CD4-positive, alpha-beta T cell treated with Interleukin-6 for 4 hours (primary cell): Measurements from ENCODE around the gene TMEM132A.
A peak's percentile ranks its signal among the peaks of the same experiment; 100 is the strongest.
"Not testable (repeated sequence)": the region's sequence is repeated elsewhere in the genome, so short reads cannot be mapped to it uniquely, and the experiment has no call there.

Source experiments
- DNase-seq: peaks from one replicate; pipeline ENCODE4 v3.0.0-alpha.2; 2020; ENCODE audit warnings: mixed read lengths

Gene TMEM132A

DNA sequence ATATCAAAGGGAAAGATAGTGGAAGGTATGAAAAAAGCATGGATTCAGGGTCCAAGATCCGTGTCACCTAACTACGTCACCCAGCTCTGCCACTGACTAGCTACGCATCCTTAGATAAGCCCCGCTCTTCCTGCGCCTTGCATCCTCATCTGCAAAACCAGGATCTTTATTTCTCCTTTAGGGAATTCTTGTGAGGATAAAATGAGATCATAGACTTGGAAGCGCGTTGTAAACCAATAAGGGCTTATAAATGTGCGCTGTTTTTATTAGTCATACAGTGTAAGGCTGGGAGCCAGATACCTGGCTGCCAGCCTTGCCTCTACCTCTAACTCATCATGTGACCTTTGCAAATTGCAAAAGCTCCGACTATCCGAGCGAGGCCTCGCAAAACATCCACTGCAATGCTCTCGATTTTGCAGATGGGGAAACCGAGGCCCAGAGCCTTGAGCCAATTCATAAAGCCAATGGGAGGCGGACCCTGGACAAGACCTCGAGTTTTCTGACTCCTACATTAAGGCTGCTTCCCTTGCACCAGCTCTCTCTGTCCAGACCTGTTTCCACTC, 18.6 kb upstream of the TMEM132A start:
- DNase-seq, result peak; percentile 50

DNA sequence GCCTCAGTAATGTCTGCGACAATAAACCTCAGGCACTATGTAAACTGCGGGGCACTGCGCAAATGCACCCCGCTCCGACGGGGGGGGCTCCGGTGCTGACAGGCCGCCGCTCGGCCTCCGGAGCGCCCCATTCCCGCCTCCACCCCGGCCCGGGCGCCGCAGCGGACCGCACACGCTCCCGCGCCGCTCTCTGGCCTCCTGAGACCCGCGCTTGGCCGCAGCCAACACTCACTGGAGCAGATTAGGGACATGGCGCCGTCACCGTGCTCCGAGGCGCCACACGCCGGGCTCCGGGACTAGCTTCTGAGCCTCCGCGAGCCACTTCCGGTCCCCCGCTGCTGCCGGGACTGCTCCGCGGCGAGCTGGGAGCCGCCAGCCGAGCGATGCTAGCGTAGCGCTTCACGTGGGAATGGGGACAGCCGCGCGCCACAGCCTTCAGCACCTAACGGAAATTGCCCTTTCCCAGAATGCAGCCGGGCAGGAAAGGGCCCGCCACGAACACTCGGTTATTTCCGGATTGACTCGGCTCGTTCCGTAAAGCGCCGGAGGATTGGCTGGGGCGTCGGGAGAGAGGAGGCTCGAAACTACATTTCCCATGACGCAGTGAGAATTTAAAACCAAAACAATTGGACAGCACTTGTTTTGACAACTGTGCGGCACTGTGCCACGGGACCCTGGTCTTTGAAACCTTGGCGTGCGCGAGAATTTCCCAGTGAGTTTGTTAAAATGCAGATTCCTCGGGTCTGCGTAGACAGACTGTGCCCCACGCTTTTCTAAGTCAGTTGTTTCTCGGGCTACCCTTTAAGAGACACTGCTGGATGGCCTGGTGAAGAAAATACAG, 17.9 kb upstream of the TMEM132A start, which contains the start of gene PRPF19:
Gene PRPF19 (minus strand): TSS at position 454 of the 841 bp plus-strand sequence. CDS start 203 bp downstream, at position 251.
- peak; percentile 97 for DNase-seq

DNA sequence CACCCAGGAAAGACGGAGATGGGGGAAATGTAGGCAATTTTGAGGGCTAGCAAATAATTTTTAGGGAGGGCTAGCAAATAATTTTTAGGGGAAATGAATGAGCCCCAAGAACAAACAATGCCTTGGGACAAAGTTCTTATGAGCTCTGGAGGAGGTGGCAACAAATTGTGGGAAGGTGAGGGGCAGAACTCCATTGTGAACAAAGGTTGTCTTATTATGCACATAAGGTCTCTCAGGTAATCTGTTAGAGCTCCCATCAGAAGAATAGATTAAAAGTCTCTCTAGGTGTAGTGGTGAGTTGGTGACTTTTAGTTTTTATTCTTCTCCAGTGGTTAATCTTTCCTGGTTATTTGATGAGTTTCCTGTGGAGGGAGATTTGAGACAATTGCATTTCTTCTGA, 15.5 kb upstream of the TMEM132A start:
- DNase-seq, result no peak

DNA sequence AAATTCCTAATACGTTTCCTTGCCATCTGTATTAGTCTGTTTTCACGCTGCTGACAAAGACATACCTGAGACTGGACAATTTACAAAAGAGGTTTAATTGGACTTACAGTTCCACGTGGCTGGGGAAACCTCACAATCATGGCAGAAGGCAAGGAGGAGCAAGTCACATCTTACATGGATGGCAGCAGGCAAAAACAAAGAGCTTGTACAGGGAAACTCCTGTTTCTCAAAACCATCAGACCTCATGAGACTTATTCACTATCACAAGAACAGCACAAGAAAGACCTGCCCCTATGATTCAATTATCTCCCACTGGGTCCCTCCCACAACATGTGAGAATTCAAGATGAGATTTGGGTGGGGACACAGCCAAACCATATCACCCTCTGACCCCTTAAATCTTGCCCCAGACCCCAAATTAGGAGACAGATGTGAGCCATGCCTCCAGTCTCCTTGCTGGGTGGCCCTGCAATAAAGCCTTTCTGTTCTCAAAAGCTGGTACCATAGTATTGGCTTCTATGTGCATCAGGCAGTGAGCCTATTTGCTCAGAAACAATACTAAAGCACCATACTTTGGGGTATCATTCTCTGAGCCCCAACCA, 14.5 kb upstream of the TMEM132A start:
- DNase-seq, result not testable (repeated sequence)

DNA sequence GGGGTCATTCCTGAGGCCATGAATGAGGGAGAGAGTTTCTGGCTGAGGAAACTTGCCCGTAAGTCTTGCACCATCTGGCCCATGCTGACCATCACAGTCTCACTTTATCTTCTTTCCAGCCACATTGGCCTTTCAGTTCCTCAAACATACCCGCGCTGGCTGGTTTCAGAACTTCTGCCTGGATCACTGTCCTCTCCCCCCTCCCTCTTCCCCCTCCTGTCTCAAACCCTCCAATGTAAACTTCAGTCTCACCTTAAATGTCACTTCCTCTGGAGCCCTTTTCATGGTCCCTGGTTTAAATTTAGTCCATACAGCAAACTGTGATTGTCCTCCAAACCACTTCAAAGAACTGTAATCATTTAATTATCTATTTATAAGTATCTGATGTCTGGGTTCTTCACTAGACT, 14.0 kb upstream of the TMEM132A start:
- DNase-seq, result no peak

DNA sequence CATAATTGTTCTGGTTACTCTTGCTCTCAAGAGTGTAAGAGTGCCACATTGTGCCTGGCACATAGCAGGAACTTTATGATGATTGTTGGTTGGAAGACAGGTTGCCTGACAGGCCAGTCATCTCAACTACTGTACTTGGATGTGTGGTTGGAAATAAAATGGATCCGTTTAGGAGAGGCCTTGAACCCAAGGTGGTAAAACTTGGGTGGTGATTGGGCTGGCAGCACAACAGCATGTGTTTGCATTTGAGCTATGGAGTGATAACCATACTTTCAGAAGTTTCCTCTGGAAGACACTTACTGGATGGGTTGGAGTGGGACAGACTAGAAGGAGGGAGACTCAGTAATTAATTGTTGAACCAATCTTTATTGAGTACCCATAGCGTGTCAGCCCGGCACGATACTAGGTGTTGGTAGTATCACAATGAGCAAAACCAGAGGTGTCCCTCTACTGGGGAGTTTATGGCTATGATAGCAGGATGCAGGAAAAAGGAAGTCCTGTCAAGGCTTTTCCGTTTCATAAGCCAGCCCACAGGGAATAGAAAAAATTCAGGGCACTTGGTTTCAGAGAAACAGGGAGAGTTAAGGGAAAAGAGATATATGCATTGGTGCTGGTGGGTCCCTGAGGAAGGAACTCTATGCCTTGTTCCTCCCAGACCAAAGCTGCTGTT, 13.4 kb upstream of the TMEM132A start:
- DNase-seq, result no peak

DNA sequence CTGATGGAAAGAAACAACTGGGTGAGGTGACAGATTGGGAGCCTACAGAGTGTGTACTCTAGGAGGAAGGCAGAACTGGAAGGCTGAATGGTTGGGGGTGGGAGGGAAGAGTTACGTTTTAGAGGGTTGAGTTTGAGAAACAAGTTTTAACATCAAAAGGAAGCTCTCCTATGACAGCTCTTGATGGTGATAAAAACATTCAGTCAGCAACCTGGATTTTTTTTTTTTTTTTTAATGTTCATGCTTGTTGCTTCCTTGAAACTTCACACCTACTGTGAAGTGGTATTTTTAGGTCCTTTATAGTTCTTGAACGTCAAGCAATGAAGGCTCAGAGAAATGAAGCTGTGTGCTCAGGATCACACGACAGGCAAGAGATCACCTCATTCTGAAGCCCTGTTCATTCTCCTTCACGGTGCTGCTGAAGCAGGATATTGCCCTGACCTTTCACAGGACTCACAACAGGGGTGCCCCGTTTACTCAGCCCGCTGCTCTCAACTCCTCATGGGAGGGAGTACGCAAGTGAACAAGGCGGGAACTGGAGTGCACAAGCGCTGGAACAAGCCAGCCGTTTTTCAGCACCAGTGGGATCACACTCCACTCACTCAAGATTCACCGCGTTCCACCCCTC, 11.9 kb upstream of the TMEM132A start:
- peak; percentile 41 for DNase-seq

DNA sequence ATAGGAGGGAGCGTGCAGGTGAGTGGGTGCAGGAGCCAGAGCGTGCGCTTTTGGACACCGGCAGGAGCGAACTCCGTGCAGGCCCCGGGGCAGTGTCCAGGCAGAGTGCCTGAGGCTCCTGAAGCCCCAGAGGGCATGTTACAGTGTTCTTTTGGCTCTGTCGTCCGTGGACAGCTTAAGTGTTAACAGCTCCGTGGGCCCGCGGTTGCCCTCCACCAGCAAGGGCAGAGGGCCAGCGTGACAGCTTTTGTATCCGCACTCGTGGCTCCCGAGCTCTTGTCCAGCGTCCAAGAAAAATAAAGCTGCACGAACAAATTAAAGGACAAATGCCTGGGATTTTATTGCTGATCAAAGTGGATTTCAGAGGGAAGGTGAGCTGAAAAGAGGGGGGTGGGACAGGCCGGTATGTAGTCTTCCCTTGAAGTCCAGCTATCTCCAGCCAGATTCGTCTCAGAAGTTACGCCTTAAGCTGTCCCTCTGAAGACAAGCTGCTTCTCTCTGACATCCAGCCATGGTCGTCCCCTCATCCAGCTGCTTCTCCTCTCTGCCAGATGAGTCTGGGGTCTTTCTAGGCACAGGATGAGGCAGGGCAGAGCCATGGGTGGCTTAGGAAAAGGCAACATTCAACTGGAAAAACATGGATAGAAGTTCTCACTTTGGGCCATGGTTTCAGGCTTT, 11.3 kb upstream of the TMEM132A start:
- no peak for DNase-seq

DNA sequence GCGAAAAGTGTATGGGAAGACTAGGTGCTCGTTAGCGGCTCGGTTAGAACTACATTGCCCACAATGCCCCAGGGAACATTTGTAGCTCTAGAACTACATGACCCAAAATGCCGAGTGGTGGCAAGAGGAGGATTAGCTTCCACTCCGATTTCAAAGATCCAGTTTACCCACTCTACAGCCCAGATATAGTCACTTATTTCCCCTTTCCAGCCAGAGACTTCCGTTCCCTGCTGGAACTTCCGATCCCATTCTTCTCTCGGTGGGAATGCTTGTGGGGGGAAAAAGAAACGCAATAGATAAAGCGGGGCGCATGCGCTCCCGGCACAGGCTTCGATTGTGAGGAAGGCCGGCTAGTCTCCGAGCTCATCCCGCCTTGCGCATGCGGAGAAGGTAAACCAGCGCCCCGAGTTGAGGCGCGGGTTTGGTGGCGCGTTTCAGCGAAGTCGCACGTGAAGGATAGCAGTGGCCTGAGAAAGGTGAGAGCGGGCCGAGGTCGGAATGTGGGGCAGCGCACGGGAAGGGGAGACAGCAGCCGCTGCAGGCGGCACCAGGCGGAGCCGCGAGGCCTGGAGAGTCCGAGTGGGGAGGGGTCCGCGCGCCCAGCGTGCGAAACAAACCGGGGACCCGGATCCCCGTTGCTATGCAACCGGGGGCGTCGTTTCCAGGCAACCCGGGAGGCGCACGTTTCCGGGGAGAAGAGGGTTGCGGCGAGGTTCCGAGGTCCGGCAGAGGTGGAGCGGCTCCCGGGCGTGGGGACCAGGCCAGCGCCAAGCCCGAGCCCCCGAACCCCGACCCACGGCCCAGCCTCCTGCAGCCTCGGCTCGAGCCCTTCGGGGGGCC, 10.2 kb upstream of the TMEM132A start, which contains the start of gene TMEM109:
Gene TMEM109 (plus strand): TSS at position 366 of the 840 bp plus-strand sequence. CDS start 5,536 bp downstream, outside the sequence.
- DNase-seq, result peak; percentile 92

DNA sequence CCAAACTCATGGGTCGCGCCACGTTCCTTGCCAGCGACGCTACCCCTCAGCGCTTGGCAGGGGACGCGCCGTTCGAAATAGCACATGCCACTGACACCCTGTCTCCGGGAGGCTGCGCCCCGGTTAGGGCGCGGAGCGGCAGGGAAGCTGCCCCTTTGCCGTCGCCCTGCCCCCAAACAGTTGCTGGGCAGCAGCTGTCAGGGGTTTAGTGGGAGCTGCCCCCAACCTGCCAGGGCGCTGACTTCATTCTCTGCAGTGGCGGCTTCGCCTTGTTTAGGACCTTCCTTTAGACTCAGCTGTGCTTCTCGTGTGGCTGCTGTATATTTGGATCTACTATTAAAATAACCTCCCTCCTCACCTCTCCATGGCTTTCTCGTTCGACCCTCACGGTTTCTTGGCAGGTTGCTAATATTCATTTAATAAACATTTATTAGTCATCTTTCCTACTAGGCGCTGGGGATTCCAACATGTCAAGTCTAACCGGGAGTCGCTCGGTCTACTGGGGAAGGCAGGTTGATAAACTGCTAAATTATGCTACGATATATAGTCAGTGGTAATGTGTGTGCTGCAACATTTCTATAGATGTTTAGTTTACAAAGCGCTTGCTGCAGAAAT, 9.5 kb upstream of the TMEM132A start:
- DNase-seq, result peak; percentile 46

DNA sequence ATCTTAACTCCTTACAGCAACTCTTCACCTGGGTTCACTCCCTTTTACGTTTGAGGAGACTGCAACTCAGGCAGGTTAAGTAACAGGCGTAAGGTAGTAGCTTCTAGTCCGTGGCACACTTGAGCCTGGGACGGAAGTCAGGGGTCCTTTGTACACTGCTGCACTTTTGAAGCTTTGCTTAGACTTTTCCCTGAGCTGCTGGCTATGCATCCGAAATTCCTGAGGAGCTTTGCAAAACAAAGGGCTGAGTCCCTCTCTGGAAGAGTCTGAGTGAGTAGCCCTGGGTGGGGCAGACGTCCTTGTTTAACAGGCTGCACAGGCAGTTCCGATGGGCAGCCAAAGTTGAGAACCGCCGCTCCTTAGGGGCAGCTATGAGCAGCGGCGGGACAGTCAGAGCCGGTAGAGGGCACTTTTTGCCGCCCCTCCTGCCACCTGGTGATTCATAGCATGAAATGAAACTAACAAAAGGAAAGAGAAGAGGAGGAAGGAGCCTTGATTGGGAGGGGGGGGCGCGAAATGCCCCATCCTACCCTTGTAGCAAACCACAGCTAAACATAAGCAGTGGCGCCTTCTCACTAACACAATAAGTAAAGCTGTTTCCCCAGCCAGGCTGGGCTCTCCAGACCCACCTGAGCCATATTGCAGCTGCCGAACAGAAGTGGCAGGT, 8.9 kb upstream of the TMEM132A start:
- peak; percentile 83 for DNase-seq

DNA sequence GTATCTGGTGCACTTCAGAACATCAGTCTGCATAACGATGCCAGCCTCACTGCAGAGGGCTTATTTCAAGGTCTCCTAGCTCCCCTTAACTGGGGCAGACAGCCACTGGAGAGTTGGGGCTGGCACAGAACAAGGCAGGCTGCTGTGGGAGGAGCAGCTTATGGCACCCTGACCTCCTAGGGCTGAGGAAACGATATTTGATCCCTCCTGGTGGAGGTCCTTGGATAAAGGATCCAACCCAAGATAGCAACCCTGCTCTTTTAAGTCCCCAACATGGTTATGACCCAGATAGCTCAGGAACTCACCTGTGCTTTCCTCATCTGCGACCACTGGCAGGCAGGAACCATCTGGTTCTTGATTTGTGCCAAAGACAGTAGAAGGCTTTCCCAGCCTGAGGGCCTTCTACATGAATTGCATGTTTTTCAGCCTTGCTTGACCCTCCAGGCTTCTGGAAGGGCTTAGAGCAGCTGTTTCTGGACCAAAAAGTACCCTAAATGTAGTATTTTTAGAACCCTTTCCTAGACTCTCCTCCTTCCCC, 7.5 kb upstream of the TMEM132A start:
- no peak for DNase-seq

DNA sequence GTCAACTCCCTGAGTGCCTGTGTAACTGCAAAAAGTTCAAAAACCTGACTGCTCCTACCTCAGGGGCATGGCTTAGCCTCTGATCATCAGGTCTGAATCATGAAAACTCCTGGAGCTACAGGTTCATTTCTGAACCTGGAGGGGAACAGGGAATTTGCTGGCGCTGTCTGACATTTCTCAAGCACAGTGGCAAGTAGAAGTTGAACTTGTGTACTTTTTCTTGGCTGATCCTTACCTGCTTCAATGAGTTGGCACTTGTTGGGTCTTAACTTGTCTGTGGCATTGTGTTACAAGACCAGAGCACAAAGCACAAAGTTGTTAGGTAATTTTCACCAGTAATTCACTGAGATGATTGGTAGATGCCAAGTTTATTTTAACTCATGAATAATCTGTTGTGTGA, 7.0 kb upstream of the TMEM132A start:
- DNase-seq, result no peak

DNA sequence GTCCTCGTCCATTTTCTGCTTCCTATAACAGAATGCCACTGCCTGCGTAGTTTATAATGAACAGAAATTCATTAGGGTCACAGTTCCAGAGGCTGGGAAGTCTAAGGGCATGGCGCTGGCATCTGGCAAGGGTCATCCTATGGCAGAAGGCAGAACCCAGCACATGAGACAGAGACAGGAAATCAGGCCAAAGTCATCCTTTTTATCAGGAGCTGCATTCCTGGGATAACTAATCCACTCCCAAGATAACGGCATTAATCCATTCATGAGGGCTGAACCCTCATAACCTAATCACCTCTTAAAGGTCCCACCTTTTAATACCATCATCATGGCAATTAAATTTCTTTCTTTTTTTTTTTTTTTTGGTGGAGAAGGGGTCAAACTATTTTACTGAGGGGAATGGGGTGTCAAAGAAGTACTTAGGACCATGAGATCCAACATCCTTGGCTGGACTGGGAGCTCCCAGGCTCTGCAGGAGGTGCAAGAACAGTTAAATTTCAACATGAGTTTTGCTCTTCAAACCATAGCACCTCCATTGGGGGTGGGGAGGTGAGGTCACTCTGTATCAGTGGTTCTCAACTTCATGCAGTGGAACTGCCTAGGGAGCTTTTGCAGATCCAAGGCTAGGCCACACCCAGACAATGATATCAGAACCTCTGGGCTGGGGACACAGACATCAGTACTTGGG, 5.9 kb upstream of the TMEM132A start:
- DNase-seq, result no peak

DNA sequence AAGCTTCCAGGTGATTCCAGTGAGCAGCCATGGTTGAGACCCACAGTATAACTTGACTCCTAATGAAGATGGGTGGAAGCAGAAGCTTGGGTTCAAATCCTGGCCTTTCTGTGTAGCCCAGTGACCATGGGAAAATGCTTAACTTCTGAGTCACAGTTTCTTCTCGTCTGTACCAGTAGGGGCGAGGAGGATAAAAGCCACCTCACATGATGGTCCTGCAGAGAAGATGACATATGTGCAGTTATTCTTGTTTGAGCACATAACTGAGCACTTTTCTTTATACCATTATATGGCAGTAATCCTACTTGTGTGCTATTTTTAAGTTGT, 5.4 kb upstream of the TMEM132A start:
- no peak for DNase-seq

DNA sequence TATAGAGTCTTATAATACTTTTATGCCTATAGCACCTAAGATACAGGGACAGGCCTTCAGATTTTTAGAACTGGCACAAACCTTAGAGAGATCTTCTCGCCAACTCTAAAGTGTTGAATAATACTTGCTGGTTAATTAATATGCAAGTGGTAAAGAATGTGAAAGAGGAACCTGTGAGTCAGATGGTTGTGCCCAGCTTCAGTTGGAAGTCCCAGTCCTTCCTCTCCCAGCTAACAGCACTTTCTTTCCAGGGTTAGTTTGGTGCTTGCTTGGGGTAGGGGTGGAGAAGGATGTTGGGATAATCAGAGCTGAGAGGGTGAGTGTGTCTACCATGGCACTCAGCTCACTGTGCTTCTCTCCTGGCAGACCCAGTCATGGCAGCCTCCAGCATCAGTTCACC, 4.9 kb upstream of the TMEM132A start:
- no peak for DNase-seq

DNA sequence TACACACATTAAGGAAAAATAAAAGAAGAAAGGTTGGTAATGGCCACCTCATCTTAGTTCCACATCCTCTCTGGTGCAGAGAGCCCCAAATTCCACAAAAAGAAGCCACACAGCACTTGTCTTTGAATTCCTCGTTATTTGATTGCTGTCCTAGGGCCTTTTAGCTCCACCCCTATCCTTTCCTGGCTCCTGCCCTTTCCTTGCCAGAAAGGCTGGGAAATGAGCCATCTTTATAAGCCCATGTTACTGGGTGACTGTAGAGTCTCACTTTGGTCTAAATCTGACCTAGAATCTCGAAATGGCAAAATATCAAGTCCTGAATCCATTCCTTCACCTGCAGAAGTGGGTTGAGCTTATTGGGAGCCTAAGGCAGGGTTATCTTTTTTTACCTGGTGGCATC, 4.3 kb upstream of the TMEM132A start:
- no peak for DNase-seq

DNA sequence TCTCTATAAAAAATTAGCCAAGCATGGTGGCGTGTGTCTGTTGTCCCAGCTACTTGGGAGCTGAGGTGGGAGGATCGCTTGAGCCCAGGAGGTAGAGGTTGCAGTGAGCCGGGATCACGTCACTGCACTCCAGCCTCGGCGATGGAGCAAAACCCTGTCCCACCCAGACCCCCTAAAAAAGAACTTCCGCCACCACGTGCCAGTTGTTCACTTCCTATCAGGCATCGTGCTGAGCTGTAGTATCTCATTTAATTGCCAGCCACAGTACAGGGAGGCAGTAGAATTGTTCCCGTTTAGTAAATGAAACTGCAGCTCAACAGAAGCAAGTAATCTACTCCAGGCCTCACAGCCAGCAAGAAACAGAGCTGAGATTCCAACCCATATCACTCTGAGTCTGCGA, 3.0 kb upstream of the TMEM132A start:
- no peak for DNase-seq

DNA sequence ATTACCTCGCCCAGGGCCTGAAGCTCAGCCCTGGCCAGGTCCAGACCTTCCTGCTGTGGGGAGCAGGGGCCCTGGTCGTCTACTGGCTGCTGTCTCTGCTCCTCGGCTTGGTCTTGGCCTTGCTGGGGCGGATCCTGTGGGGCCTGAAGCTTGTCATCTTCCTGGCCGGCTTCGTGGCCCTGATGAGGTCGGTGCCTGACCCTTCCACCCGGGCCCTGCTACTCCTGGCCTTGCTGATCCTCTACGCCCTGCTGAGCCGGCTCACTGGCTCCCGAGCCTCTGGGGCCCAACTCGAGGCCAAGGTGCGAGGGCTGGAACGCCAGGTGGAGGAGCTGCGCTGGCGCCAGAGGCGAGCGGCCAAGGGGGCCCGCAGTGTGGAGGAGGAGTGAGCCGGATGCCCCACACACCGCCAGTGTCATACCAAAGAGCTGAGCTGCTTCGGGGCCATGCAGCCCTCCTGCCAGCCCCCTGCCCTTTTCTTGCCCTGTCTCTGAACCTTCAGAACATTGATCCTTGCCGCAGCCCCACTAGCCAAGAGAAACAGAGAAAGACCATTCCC, 2.4 kb upstream of the TMEM132A start:
- DNase-seq, result no peak
